ENCODE data around the gene INO80D.

The INO80D gene

DNA sequence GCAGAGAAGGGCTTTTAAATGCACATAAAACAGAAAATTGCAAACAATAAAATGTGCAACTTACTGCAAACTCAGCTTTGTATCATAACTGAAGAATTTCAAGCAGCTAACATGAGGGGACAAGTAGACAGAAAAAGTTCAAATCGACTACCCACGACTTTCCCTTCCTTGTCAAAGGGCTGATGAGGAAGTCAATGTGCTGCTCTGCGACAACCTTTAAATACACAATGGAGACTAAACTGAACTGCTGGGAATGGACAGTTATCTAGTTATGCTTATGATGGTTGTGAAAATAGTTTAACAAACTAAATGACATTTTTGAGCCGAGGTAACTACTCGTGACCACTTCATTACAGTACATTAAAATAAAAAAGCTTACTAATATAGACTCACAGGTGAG is 84.1 kb downstream of the INO80D start:
- TF ChIP-seq ZC3H10 (CRISPR knock-in tag; IDR thresholded peaks at IDR 0.05) (no peak), GLIS3 (CRISPR knock-in tag; IDR thresholded peaks at IDR 0.05) (no peak), ZNF565 (CRISPR knock-in tag; conservative IDR thresholded peaks at IDR 0.05; ENCODE audit: low read depth) (no peak), SNAI2 (CRISPR knock-in tag; IDR thresholded peaks at IDR 0.05) (no peak), ESRRG (CRISPR knock-in tag; IDR thresholded peaks at IDR 0.05) (no peak), ISL1 (CRISPR knock-in tag; IDR thresholded peaks at IDR 0.05) (no peak), PPARA (CRISPR knock-in tag; IDR thresholded peaks at IDR 0.05; ENCODE audit: borderline replicate concordance) (no peak), RARB (CRISPR knock-in tag; IDR thresholded peaks at IDR 0.05) (no peak), ZNF8 (CRISPR knock-in tag; IDR thresholded peaks at IDR 0.05) (no peak), ARNTL (CRISPR knock-in tag; IDR thresholded peaks at IDR 0.05; ENCODE audit: borderline replicate concordance, low read depth) (no peak), ZNF70 (CRISPR knock-in tag; IDR thresholded peaks at IDR 0.05) (no peak)
- TF ChIP-seq, protein P1, sequence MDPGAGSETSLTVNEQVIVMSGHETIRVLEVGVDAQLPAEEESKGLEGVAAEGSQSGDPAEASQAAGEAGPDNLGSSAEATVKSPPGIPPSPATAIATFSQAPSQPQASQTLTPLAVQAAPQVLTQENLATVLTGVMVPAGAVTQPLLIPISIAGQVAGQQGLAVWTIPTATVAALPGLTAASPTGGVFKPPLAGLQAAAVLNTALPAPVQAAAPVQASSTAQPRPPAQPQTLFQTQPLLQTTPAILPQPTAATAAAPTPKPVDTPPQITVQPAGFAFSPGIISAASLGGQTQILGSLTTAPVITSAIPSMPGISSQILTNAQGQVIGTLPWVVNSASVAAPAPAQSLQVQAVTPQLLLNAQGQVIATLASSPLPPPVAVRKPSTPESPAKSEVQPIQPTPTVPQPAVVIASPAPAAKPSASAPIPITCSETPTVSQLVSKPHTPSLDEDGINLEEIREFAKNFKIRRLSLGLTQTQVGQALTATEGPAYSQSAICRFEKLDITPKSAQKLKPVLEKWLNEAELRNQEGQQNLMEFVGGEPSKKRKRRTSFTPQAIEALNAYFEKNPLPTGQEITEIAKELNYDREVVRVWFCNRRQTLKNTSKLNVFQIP (CRISPR knock-in tag; IDR thresholded peaks at IDR 0.05; ENCODE audit: borderline replicate concordance, low read depth), result no peak
- TF ChIP-seq, protein P2, sequence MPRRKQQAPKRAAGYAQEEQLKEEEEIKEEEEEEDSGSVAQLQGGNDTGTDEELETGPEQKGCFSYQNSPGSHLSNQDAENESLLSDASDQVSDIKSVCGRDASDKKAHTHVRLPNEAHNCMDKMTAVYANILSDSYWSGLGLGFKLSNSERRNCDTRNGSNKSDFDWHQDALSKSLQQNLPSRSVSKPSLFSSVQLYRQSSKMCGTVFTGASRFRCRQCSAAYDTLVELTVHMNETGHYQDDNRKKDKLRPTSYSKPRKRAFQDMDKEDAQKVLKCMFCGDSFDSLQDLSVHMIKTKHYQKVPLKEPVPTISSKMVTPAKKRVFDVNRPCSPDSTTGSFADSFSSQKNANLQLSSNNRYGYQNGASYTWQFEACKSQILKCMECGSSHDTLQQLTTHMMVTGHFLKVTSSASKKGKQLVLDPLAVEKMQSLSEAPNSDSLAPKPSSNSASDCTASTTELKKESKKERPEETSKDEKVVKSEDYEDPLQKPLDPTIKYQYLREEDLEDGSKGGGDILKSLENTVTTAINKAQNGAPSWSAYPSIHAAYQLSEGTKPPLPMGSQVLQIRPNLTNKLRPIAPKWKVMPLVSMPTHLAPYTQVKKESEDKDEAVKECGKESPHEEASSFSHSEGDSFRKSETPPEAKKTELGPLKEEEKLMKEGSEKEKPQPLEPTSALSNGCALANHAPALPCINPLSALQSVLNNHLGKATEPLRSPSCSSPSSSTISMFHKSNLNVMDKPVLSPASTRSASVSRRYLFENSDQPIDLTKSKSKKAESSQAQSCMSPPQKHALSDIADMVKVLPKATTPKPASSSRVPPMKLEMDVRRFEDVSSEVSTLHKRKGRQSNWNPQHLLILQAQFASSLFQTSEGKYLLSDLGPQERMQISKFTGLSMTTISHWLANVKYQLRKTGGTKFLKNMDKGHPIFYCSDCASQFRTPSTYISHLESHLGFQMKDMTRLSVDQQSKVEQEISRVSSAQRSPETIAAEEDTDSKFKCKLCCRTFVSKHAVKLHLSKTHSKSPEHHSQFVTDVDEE (CRISPR knock-in tag; IDR thresholded peaks at IDR 0.05), result no peak
- TF ChIP-seq, protein P3, sequence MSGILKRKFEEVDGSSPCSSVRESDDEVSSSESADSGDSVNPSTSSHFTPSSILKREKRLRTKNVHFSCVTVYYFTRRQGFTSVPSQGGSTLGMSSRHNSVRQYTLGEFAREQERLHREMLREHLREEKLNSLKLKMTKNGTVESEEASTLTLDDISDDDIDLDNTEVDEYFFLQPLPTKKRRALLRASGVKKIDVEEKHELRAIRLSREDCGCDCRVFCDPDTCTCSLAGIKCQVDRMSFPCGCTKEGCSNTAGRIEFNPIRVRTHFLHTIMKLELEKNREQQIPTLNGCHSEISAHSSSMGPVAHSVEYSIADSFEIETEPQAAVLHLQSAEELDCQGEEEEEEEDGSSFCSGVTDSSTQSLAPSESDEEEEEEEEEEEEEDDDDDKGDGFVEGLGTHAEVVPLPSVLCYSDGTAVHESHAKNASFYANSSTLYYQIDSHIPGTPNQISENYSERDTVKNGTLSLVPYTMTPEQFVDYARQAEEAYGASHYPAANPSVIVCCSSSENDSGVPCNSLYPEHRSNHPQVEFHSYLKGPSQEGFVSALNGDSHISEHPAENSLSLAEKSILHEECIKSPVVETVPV (CRISPR knock-in tag; IDR thresholded peaks at IDR 0.05), result no peak
- TF ChIP-seq, protein P4, sequence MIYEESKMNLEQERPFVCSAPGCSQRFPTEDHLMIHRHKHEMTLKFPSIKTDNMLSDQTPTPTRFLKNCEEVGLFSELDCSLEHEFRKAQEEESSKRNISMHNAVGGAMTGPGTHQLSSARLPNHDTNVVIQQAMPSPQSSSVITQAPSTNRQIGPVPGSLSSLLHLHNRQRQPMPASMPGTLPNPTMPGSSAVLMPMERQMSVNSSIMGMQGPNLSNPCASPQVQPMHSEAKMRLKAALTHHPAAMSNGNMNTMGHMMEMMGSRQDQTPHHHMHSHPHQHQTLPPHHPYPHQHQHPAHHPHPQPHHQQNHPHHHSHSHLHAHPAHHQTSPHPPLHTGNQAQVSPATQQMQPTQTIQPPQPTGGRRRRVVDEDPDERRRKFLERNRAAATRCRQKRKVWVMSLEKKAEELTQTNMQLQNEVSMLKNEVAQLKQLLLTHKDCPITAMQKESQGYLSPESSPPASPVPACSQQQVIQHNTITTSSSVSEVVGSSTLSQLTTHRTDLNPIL (CRISPR knock-in tag; IDR thresholded peaks at IDR 0.05; ENCODE audit: low read depth), result no peak
- ATAC-seq, result no peak

DNA sequence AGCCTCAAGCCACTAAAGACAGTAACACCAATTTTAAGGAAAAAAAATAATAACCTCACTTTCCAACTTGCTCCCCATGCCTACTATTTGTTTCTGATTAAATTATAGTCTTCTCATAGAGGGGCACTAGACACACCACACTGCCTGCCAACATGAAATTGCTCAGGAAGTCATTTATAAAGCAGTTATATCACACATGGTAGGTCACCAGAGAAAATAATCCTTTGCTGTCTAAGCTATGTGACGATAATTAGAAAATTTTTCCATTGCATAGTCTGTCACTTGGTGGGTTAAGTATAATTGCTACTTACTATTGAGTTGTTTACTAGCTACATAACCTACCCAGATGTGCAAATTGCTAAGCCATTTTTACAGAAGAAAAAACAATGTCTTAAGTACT is 85.2 kb downstream of the INO80D start:
- TF ChIP-seq OSR1 (CRISPR knock-in tag; IDR thresholded peaks at IDR 0.05), result no peak
- TF ChIP-seq ZFP3 (CRISPR knock-in tag; IDR thresholded peaks at IDR 0.05), result no peak
- TF ChIP-seq, protein P5, sequence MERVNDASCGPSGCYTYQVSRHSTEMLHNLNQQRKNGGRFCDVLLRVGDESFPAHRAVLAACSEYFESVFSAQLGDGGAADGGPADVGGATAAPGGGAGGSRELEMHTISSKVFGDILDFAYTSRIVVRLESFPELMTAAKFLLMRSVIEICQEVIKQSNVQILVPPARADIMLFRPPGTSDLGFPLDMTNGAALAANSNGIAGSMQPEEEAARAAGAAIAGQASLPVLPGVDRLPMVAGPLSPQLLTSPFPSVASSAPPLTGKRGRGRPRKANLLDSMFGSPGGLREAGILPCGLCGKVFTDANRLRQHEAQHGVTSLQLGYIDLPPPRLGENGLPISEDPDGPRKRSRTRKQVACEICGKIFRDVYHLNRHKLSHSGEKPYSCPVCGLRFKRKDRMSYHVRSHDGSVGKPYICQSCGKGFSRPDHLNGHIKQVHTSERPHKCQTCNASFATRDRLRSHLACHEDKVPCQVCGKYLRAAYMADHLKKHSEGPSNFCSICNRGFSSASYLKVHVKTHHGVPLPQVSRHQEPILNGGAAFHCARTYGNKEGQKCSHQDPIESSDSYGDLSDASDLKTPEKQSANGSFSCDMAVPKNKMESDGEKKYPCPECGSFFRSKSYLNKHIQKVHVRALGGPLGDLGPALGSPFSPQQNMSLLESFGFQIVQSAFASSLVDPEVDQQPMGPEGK (CRISPR knock-in tag; IDR thresholded peaks at IDR 0.05; ENCODE audit: borderline replicate concordance), result no peak
- TF ChIP-seq BACH2 (CRISPR knock-in tag; IDR thresholded peaks at IDR 0.05; ENCODE audit: borderline replicate concordance), result no peak
- no peak for TF ChIP-seq ZNF8 (CRISPR knock-in tag; IDR thresholded peaks at IDR 0.05)
- TF ChIP-seq ARNTL (CRISPR knock-in tag; IDR thresholded peaks at IDR 0.05; ENCODE audit: borderline replicate concordance, low read depth), result no peak
- no peak for TF ChIP-seq ZNF70 (CRISPR knock-in tag; IDR thresholded peaks at IDR 0.05)
- no peak for TF ChIP-seq ZFP30 (CRISPR knock-in tag; IDR thresholded peaks at IDR 0.05)
- TF ChIP-seq, protein P2 (CRISPR knock-in tag; IDR thresholded peaks at IDR 0.05), result no peak
- TF ChIP-seq ESRRG (CRISPR knock-in tag; IDR thresholded peaks at IDR 0.05), result no peak
- no peak for TF ChIP-seq TOX (CRISPR knock-in tag; IDR thresholded peaks at IDR 0.05; ENCODE audit: borderline replicate concordance)
- TF ChIP-seq SNAI2 (CRISPR knock-in tag; IDR thresholded peaks at IDR 0.05), result no peak
- no peak for TF ChIP-seq ISL1 (CRISPR knock-in tag; IDR thresholded peaks at IDR 0.05)
- TF ChIP-seq, protein P1 (CRISPR knock-in tag; IDR thresholded peaks at IDR 0.05; ENCODE audit: borderline replicate concordance, low read depth), result no peak
- TF ChIP-seq CSDC2 (CRISPR knock-in tag; IDR thresholded peaks at IDR 0.05), result no peak
- no peak for TF ChIP-seq GLIS3 (CRISPR knock-in tag; IDR thresholded peaks at IDR 0.05)

More for the DNA sequence above, 85.2 kb downstream of the INO80D start:
- ATAC-seq, result no peak

Measured in SK-N-SH treated with all-trans-retinoic acid at 6 μM for 48 hours (cell line).